SH-SY5Y (cell line): ENCODE measurements around the gene SORD.

Experiments
- GATA2 ChIP-seq: IDR thresholded peaks from 2 replicates; pipeline ENCODE4 v1.6.1; 2011; ENCODE audit warnings: mild to moderate bottlenecking, low read depth, low read length
- GATA3 ChIP-seq: IDR thresholded peaks from 2 replicates; pipeline ENCODE4 v1.6.1; 2011; ENCODE audit warnings: low read depth, mild to moderate bottlenecking, low read length, moderate library complexity

Gene SORD

GRCh38 chr15:45116482-45117307, 93.7 kb downstream of the SORD start:
- no peak for TF ChIP-seq GATA3
- TF ChIP-seq GATA2: no peak

DNA sequence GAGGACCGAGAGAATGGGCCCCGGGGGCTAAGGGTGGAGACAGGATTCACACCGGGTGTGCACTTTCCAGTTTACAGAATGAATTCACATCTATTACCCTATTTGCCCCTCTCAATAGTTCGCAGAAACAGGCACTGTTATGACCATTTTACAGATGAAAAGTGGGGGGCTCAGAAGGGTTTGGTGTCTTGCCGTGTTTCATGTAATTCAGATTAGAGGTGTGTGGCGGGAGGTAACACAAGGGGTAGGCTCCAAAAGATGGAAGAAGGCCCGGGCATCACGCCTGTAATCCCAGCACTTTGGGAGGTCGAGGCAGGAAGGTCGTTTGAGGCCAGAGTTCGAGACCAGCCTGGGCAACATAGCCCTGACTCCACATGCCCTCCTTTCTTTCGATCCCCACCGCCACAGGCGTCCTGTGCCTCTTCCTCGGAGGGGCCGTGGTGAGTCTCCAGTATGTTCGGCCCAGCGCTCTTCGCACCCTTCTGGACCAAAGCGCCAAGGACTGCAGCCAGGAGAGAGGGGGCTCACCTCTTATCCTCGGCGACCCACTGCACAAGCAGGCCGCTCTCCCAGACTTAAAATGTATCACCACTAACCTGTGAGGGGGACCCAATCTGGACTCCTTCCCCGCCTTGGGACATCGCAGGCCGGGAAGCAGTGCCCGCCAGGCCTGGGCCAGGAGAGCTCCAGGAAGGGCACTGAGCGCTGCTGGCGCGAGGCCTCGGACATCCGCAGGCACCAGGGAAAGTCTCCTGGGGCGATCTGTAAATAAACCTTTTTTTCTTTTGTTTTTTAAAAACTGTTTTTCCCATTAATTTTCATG, 94.5 kb downstream of the SORD start:
- TF ChIP-seq GATA3 (no peak), GATA2 (no peak)

DNA sequence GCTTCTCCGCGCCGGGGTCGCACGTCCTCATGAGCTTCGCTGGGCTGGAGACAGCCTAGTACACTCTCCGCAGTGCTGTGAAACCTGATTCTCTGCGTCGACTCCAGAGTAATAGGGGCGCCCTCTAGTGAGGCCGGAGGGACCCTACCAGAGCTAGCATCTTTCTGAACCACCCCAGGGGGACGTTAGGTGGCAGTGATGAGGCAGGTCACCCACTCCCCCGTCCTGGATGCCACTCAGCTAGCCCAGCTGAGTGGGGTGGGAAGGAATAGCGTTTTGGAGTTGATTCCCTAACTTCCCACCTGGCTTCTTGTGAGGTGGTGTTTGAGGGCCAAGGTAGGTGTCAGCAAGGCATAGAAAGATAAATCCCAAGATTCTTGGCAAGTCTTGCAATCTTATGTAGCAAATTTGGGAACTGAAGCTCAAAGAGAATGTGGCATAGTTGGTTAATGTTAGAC, 95.2 kb downstream of the SORD start:
- TF ChIP-seq GATA2 (no peak), GATA3 (no peak)

GRCh38 chr15:45118996-45119395, 96.0 kb downstream of the SORD start:
- no peak for TF ChIP-seq GATA3
- no peak for TF ChIP-seq GATA2

- TF ChIP-seq GATA3: no peak
- no peak for TF ChIP-seq GATA2
These were observed 97.3 kb downstream of the SORD start for GRCh38 chr15:45120081-45120972.

GRCh38 chr15:45121020-45121419, 98.0 kb downstream of the SORD start:
- no peak for TF ChIP-seq GATA3
- no peak for TF ChIP-seq GATA2

DNA sequence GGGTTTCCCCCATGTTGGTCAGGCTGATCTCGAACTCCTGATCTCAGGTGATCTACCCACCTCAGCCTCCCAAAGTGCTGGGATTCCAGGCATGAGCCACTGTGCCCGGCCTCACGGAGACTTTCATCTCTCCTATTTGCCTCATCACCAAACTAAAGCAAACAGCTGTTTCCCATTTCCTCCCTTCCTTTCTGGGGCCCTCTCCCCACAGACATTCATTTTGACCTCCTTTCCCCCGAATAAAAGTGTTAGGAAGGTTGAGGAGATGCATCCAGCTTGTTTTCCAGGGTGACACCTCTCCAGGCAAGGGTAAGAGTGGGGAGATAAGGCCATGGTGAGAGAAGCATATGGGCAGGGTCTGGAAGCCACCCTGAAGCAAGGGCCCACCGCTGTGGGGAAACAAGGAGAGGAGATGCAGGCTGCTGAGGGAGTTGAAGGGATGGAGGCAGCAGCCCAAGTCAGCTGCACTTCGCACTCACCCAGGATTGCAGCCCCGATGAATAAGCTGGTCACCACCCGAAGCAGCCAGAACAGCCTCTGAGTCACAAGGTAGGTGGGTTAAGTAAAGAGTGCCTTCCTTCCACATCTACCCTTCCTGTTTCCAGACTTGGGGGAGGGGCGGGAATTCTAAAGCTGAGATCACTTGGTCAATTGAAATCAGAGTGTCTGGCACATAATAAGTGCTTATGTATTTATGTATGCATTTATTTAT, 98.9 kb downstream of the SORD start:
- no peak for TF ChIP-seq GATA2
- TF ChIP-seq GATA3: no peak

DNA sequence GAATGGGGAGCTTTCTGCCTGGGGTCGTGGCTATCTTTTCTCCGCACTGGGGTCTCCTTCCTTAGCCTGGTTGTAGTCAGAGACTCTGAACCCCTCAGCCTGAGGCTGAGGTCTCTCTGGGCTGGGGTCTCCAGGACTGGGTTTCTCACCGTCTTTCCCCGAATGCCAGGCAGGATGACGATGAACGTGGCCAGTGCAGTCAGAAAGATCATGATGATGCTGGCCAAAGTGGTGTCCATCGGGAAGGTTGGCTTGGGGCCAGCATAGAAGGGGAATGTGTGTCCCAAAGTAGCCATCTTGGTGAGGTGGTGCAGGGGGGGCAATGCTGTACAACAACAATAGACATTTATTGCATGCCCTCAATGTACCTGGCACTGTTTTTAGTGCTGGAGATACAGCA, 99.7 kb downstream of the SORD start:
- TF ChIP-seq GATA3 (no peak), GATA2 (no peak)

GRCh38 chr15:45123397-45123796, 100.4 kb downstream of the SORD start:
- TF ChIP-seq GATA3: no peak
- TF ChIP-seq GATA2: no peak

GRCh38 chr15:45126535-45127158, 103.7 kb downstream of the SORD start:
- TF ChIP-seq GATA3 (no peak), GATA2 (no peak)
